ENCODE results near the gene CAMK2G. TPM values are rescaled to one million over a fixed set of nuclear protein-coding genes. Genes with fewer than 3 reads are reported as not detected.
A peak's percentile ranks its signal among the peaks of the same experiment; 100 is the strongest.

CAMK2G gene
- total and polyA plus RNA-seq, 5 experiments from 2014 or later, result 4.6 to 61.7 (median 6.7) TPM

DNA sequence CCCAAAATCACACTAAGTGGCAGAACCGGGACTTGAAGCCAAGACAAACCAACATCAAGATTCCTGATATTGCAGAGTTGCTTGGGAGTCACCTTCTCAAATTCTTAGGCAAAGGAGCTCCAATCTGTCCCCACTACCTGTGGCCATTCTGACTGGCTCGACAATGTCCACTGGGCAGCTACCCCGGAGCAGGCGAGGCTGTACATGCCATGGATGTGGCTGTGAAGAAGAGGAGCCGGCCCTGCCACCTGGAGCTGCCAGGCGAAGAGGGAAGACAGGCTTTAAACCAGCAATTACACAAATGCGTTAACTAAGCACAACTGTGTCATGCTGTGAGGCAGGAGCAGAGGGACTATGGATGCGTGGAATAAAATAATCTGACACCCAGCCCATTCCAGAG lies 18.1 kb downstream of the CAMK2G start:
- ATAC-seq (no peak), DNase-seq (no peak)
- Mint-ChIP-seq H3K27ac (peak overlapping the region in 5 of 10 donors; percentile 19 to 65 (median 51)), H3K9me3 (no peaks in the 10 kb centered on the region), H3K4me1 (peaks cover 28 to 81% (median 66%) of the 10 kb centered on the region in 4 donors), H3K27me3 (no peaks in the 10 kb centered on the region), H3K4me3 (peak overlapping the region in 1 of 10 donors; percentile 3), H3K36me3 (peaks cover 0 to 61% (median 20%) of the 10 kb centered on the region in 3 donors)
- POLR2A ChIA-PET, result interaction anchor here (0.8 to 5.5 kb wide), 4 partner anchors 10 to 21 kb away, joined by 3 to 46 read pairs (median 4); partner anchors contain the start of gene CAMK2G

- Mint-ChIP-seq H3K9me3 (no peaks in the 10 kb centered on the region), H3K27me3 (no peaks in the 10 kb centered on the region), H3K27ac (peak overlapping the region in 7 of 10 donors; percentile 19 to 79 (median 63)), H3K36me3 (peaks cover 0 to 61% (median 18%) of the 10 kb centered on the region in 3 donors), H3K4me3 (peak overlapping the region in 1 of 10 donors; percentile 60), H3K4me1 (peaks cover 26 to 79% (median 59%) of the 10 kb centered on the region in 4 donors)
- POLR2A ChIA-PET, result interaction anchor here (5.5 kb wide), 1 partner anchor 20 kb away, joined by 46 read pairs; the partner anchor contains the start of gene CAMK2G
- no peak for ATAC-seq
- DNase-seq, result no peak
Observed at GRCh38 chr10:73855413-73855812, 18.9 kb downstream of the CAMK2G start.

- ATAC-seq (no peak), DNase-seq (no peak)
- POLR2A ChIA-PET, result interaction anchor here (1.5 kb wide), 1 partner anchor 11 kb away, joined by 3 read pairs; no protein-coding TSS in a partner anchor
- Mint-ChIP-seq H3K36me3 (peaks cover 0 to 60% (median 13%) of the 10 kb centered on the region in 3 donors), H3K4me1 (peaks cover 27 to 73% (median 57%) of the 10 kb centered on the region in 4 donors), H3K27ac (peak overlapping the region in 5 of 10 donors; percentile 20 to 61 (median 31)), H3K27me3 (no peaks in the 10 kb centered on the region), H3K4me3 (no peak overlapping the region), H3K9me3 (no peaks in the 10 kb centered on the region)
Observed at GRCh38 chr10:73854310-73854709, 20.0 kb downstream of the CAMK2G start.

- no peaks in the 10 kb centered on the region for H3K27me3 Mint-ChIP-seq
- H3K4me1 Mint-ChIP-seq, result peaks cover 27 to 68% (median 51%) of the 10 kb centered on the region in 4 donors
- no peak for ATAC-seq
- peak overlapping the region in 4 of 10 donors; percentile 21 to 69 (median 36) for H3K27ac Mint-ChIP-seq
- no peaks in the 10 kb centered on the region for H3K9me3 Mint-ChIP-seq
- DNase-seq, result no peak
- H3K36me3 Mint-ChIP-seq, result peaks cover 0 to 69% (median 11%) of the 10 kb centered on the region in 3 donors
- POLR2A ChIA-PET, result interaction anchor here (1.5 to 8.8 kb wide), 2 partner anchors 12 to 26 kb away, joined by 3 to 70 read pairs; no protein-coding TSS in a partner anchor
- no peak overlapping the region for H3K4me3 Mint-ChIP-seq
Observed at GRCh38 chr10:73853196-73853595, 21.2 kb downstream of the CAMK2G start.

DNA sequence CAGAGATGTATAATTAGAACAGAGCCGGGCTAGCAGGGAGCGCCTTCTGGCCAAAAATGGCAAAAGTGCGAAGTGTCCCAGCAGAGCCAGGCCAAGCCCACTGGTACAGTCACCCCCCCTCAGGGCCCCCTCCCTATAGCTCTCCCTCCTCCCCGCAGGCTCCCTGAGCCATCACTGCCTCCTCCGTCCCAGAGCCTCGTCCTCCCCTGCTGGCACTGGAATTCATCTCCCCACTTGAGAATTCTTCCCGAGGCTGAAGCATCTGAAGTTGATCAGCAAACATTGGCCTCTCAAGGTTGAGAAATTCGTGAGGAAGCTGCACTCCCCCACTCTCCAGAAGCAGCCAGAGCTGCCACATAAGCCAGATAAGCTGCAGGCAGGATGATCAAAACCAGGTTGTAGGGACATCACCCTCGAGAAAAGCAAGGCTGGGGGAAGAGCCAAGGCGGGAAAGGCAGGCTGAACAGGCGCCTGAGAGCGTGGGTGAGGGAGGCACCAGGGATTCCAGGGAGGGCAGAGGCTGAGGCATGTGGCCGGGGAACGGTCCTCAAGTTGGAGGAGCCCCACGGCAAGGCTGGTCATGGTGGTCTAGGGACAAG lies 23.4 kb downstream of the CAMK2G start:
- Mint-ChIP-seq H3K4me1 (peaks cover 21 to 45% (median 33%) of the 10 kb centered on the region in 4 donors), H3K4me3 (no peak overlapping the region), H3K36me3 (peaks cover 0 to 82% (median 16%) of the 10 kb centered on the region in 3 donors), H3K27ac (peak overlapping the region in 7 of 10 donors; percentile 30 to 91 (median 68)), H3K9me3 (no peaks in the 10 kb centered on the region), H3K27me3 (no peaks in the 10 kb centered on the region)
- no peak for DNase-seq
- POLR2A ChIA-PET, result interaction anchor here (0.5 to 8.8 kb wide), 5 partner anchors 8 to 280 kb away, joined by 4 to 70 read pairs (median 6); partner anchors contain the start of gene CAMK2G
- no peak for ATAC-seq

DNA sequence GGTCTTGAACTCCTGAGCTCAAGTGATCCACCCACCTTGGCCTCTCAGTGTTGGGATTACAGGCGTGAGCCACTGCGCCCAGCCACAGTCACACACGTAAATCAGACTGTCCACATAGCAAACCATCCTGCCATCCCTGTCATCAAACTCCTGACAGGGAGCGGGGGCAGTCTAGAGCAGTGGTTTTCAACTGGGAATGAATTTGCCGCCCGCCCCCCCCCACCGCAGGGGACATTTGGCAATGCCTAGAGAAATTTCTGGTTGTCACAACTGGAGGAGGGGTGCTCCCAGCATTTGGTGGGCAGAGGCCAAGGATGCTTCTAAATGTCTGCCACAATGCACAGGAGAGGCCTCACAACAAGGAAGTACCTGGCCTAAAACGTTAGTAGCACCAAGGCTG lies 24.1 kb downstream of the CAMK2G start:
- no peak overlapping the region for H3K4me3 Mint-ChIP-seq
- H3K4me1 Mint-ChIP-seq, result peaks cover 16 to 39% (median 31%) of the 10 kb centered on the region in 4 donors
- H3K27ac Mint-ChIP-seq, result peak overlapping the region in 8 of 10 donors; percentile 64 to 86 (median 72)
- POLR2A ChIA-PET, result interaction anchor here (1.3 to 8.8 kb wide), 6 partner anchors 9 to 29 kb away, joined by 4 to 70 read pairs (median 11); partner anchors contain the start of gene CAMK2G
- peaks cover 0 to 86% (median 16%) of the 10 kb centered on the region in 3 donors for H3K36me3 Mint-ChIP-seq
- H3K9me3 Mint-ChIP-seq, result no peaks in the 10 kb centered on the region
- DNase-seq (no peak), ATAC-seq (no peak)
- no peaks in the 10 kb centered on the region for H3K27me3 Mint-ChIP-seq

DNA sequence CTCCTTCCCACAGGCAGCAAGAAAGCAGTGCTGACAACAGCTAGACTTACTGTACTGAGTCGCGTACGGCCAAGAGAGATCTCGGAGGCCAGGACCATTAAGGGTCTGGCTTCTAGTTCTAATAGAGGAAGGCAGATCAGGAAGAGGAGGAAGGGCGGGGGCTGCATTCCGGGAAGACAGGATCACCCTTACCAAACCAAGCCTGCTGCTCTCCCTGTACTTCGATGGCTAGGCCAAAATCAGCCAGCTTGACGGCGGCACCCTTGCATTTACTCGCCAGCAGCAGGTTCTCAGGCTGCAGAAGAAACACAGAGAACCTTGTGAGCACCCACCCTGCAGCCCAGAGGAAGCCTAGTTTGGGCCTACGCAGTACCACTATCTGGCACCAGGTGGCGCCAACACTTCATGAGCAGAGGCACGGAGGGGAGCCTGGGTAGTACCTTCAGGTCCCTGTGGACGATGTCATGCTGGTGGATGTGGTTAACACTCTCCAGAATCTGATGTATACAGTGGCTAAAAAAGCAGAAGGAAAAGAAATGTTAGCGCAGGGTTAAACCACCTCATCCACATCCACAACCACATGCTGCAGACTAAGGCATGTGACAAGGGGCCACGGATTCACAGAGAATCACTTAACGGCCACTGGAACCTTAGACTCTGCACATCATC lies 25.4 kb downstream of the CAMK2G start:
- POLR2A ChIA-PET, result interaction anchor here (0.7 to 8.8 kb wide), 9 partner anchors 10 to 31 kb away, joined by 3 to 70 read pairs (median 6); partner anchors contain the start of gene CAMK2G
- H3K9me3 Mint-ChIP-seq, result no peaks in the 10 kb centered on the region
- ATAC-seq, result peak; percentile 99

GRCh38 chr10:73847031-73847430 lies 27.3 kb downstream of the CAMK2G start:
- Mint-ChIP-seq H3K4me3 (no peak overlapping the region), H3K36me3 (peaks cover 0 to 89% (median 14%) of the 10 kb centered on the region in 3 donors), H3K4me1 (peaks cover 13 to 22% (median 16%) of the 10 kb centered on the region in 4 donors), H3K27me3 (no peaks in the 10 kb centered on the region), H3K9me3 (no peaks in the 10 kb centered on the region), H3K27ac (peak overlapping the region in 1 of 10 donors; percentile 34)
- ATAC-seq (no peak), DNase-seq (no peak)
- POLR2A ChIA-PET, result interaction anchor here (0.6 to 8.8 kb wide), 4 partner anchors 9 to 43 kb away, joined by 3 to 70 read pairs (median 3); no protein-coding TSS in a partner anchor

More for the DNA sequence above, 25.4 kb downstream of the CAMK2G start:
- peak; percentile 80 to 93 (median 90) for DNase-seq
- Mint-ChIP-seq H3K4me1 (peaks cover 13 to 30% (median 23%) of the 10 kb centered on the region in 4 donors), H3K4me3 (peak overlapping the region in 4 of 10 donors; percentile 1 to 28 (median 24)), H3K36me3 (peaks cover 0 to 85% (median 18%) of the 10 kb centered on the region in 3 donors), H3K27me3 (no peaks in the 10 kb centered on the region), H3K27ac (peak overlapping the region; percentile 35 to 96 (median 90))

DNA sequence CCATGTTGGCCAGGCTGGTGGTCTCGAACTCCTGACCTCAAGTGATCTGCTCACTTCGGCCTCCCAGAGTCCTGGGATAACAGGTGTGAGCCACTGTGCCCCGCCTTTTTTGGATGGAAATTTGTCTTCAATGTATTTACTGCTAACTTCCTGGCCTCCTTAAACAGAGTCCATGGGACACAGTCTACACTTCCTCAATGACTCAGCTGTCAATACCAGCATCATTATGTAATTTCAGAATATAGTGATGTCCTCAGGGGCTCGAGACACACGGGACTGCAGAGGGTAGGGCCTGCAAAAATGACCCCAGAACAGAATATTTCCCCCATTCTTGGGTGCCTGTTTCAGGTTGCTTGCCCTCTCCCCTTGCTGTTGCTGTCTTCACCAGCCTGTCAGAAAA lies 31.1 kb downstream of the CAMK2G start:
- DNase-seq, result no peak
- Mint-ChIP-seq H3K36me3 (peaks cover 0 to 83% (median 13%) of the 10 kb centered on the region in 3 donors), H3K4me1 (peaks cover 0 to 8% (median 3%) of the 10 kb centered on the region in 4 donors), H3K4me3 (no peak overlapping the region), H3K9me3 (no peaks in the 10 kb centered on the region), H3K27me3 (no peaks in the 10 kb centered on the region), H3K27ac (peak overlapping the region in 1 of 10 donors; percentile 82)
- POLR2A ChIA-PET, result no interaction called here
- no peak for ATAC-seq

DNA sequence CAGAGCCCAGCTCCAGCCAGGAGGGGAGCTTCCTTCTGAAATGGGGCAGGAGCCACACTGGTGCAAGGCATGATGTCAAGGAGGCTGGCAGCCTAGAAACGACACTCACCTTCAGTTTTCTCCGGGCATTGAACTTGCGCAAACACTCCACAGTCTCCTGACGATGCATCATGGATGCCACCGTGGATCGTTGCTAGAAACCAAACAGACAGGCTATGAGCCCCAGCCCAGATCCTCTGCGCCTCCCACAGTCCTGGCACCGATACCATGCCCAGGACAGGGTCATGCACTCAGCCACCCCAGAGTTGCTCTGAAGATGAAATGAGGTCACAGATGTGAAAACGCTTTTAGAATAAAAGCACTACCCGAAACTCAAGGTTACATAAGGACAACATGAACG lies 32.0 kb downstream of the CAMK2G start:
- ATAC-seq (no peak), DNase-seq (no peak)
- Mint-ChIP-seq H3K9me3 (no peaks in the 10 kb centered on the region), H3K36me3 (peaks cover 0 to 80% (median 13%) of the 10 kb centered on the region in 3 donors), H3K27me3 (no peaks in the 10 kb centered on the region), H3K4me1 (peaks cover 0 to 8% (median 2%) of the 10 kb centered on the region in 4 donors), H3K4me3 (no peak overlapping the region), H3K27ac (no peak overlapping the region)
- POLR2A ChIA-PET, result interaction anchor here (0.6 kb wide), 1 partner anchor 113 kb away, joined by 3 read pairs; no protein-coding TSS in a partner anchor

- no peak overlapping the region for H3K27ac Mint-ChIP-seq
- ATAC-seq, result no peak
- peaks cover 0 to 6% (median 2%) of the 10 kb centered on the region in 4 donors for H3K4me1 Mint-ChIP-seq
- H3K36me3 Mint-ChIP-seq, result peaks cover 0 to 80% (median 13%) of the 10 kb centered on the region in 3 donors
- DNase-seq, result no peak
- H3K27me3 Mint-ChIP-seq, result no peaks in the 10 kb centered on the region
- POLR2A ChIA-PET, result interaction anchor here (1.0 kb wide), 1 partner anchor 18 kb away, joined by 3 read pairs; no protein-coding TSS in a partner anchor
- H3K4me3 Mint-ChIP-seq, result no peak overlapping the region
- no peaks in the 10 kb centered on the region for H3K9me3 Mint-ChIP-seq
Observed at GRCh38 chr10:73841526-73842285, 32.6 kb downstream of the CAMK2G start.

- no peak for ATAC-seq
- Mint-ChIP-seq H3K9me3 (no peaks in the 10 kb centered on the region), H3K27ac (no peak overlapping the region), H3K36me3 (peaks cover 0 to 80% (median 9%) of the 10 kb centered on the region in 3 donors), H3K4me3 (no peak overlapping the region), H3K4me1 (peaks cover 0 to 4% (median 2%) of the 10 kb centered on the region in 4 donors), H3K27me3 (no peaks in the 10 kb centered on the region)
- DNase-seq, result no peak
- POLR2A ChIA-PET, result interaction anchor here (1.0 kb wide), 1 partner anchor 18 kb away, joined by 3 read pairs; no protein-coding TSS in a partner anchor
Observed at GRCh38 chr10:73841061-73841421, 33.3 kb downstream of the CAMK2G start.
